Calu3 (cell line): ENCODE measurements around the gene AMZ1. TPM values are rescaled to one million over a fixed set of nuclear protein-coding genes. Genes with fewer than 3 reads are reported as not detected.

Source experiments
- BruUV-seq: library from RNA; stranded (reverse); fragments of 400-500 nt; replicated peaks from 2 replicates; lab custom pipeline; 2021; lab: Mats Ljungman, UMichigan
- CTCF ChIA-PET: fragments of 300-600 bp; sonication (Branson Sonifier 250); formaldehyde crosslinking; loops from one replicate; lab custom pipeline; 2022; ENCODE audit warnings: antibody characterized with exemption; lab: Charles Lee
- DNase-seq: peaks from one replicate; pipeline ENCODE4 v3.0.0; 2022
- H3K27ac Mint-ChIP-seq: one replicate; pipeline ENCODE4 v1.8.0; 2022; ENCODE audit warnings: mixed read lengths; ENCODE audit not compliant: unreplicated experiment
- H3K27me3 Mint-ChIP-seq: one replicate; pipeline ENCODE4 v1.8.0; 2022; ENCODE audit warnings: mixed read lengths; ENCODE audit not compliant: unreplicated experiment
- H3K36me3 Mint-ChIP-seq: one replicate; pipeline ENCODE4 v1.8.0; 2022; ENCODE audit warnings: mild to moderate bottlenecking, moderate library complexity, mixed read lengths; ENCODE audit not compliant: insufficient read depth, unreplicated experiment
- H3K4me1 Mint-ChIP-seq: one replicate; pipeline ENCODE4 v1.8.0; 2022; ENCODE audit warnings: mild to moderate bottlenecking, low read depth, mixed read lengths; ENCODE audit not compliant: unreplicated experiment
- H3K4me3 Mint-ChIP-seq: one replicate; pipeline ENCODE4 v1.8.0; 2022; ENCODE audit warnings: mild to moderate bottlenecking, low read depth, moderate library complexity, mixed read lengths; ENCODE audit not compliant: unreplicated experiment
- H3K9me3 Mint-ChIP-seq: one replicate; pipeline ENCODE4 v1.8.0; 2022; ENCODE audit warnings: low read depth, mixed read lengths; ENCODE audit not compliant: unreplicated experiment
- intact Hi-C: fragments of 100-400 bp; cut with micrococcal nuclease; formaldehyde crosslinking; loops from one replicate; pipeline ENCODE4 v1.10.0; 2022; ENCODE audit not compliant: unreplicated experiment
- total RNA-seq: library from RNA; stranded (reverse); gene quantifications from 2 replicates; pipeline ENCODE4 v1.2.3, GENCODE V29; 2022
- TF ChIP-seq, protein P1 (sequence below): fragments of 200-600 bp; IDR thresholded peaks from one replicate; pipeline ENCODE4 v1.8.0; 2022; ENCODE audit warnings: antibody characterized with exemption; ENCODE audit not compliant: unreplicated experiment

The AMZ1 gene
- total RNA-seq, 1 experiment from 2014 or later: 0.12 TPM

DNA sequence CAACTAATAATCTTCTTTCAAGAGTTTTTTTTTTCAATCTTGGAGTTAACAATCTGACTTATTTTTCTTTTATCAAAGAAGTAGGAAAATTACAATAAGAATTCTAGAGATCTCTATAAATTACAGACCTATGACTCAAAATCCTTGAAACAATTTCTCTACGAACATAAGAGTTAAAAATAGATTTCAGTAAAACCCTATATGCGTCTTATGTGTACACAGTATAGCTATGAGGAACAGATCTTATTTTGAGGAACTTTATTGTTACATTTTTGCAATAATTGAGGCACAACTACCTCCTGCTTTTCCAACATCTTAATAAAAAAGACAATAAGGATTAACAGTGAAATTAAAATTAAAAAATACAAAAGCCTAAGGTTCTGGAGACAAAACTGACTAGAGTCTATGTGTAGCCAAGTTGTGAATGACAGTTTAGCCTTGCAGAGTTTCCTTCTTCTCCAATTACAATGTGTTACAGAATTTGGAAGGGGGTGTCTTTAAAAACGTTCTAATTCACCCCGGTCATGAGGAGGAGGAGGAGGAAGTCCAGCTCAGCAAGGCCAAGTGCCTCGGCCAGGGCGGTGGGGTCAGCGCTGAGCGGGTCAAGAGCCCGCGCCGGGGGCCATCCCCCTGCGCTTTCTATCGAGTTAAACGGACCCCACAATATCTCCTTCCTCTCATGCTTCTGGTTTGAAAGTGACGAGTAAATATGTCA is 40.5 kb downstream of the AMZ1 start:
- TF ChIP-seq, protein P1, sequence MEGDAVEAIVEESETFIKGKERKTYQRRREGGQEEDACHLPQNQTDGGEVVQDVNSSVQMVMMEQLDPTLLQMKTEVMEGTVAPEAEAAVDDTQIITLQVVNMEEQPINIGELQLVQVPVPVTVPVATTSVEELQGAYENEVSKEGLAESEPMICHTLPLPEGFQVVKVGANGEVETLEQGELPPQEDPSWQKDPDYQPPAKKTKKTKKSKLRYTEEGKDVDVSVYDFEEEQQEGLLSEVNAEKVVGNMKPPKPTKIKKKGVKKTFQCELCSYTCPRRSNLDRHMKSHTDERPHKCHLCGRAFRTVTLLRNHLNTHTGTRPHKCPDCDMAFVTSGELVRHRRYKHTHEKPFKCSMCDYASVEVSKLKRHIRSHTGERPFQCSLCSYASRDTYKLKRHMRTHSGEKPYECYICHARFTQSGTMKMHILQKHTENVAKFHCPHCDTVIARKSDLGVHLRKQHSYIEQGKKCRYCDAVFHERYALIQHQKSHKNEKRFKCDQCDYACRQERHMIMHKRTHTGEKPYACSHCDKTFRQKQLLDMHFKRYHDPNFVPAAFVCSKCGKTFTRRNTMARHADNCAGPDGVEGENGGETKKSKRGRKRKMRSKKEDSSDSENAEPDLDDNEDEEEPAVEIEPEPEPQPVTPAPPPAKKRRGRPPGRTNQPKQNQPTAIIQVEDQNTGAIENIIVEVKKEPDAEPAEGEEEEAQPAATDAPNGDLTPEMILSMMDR: no peak
- DNase-seq: no peak
- peaks cover 2% of the 10 kb centered on the region for H3K9me3 Mint-ChIP-seq
- peaks cover 13% of the 10 kb centered on the region for H3K4me1 Mint-ChIP-seq
- intact Hi-C loops: no loop called here
- H3K27ac Mint-ChIP-seq: no peak overlapping the region
- BruUV-seq: no TSS peak
- H3K4me3 Mint-ChIP-seq: no peak overlapping the region
- peaks cover 43% of the 10 kb centered on the region for H3K36me3 Mint-ChIP-seq
- CTCF ChIA-PET: interaction anchor here (0.7 kb wide), 1 partner anchor 29 kb away, joined by 4 read pairs; no protein-coding TSS in a partner anchor
- no peaks in the 10 kb centered on the region for H3K27me3 Mint-ChIP-seq

DNA sequence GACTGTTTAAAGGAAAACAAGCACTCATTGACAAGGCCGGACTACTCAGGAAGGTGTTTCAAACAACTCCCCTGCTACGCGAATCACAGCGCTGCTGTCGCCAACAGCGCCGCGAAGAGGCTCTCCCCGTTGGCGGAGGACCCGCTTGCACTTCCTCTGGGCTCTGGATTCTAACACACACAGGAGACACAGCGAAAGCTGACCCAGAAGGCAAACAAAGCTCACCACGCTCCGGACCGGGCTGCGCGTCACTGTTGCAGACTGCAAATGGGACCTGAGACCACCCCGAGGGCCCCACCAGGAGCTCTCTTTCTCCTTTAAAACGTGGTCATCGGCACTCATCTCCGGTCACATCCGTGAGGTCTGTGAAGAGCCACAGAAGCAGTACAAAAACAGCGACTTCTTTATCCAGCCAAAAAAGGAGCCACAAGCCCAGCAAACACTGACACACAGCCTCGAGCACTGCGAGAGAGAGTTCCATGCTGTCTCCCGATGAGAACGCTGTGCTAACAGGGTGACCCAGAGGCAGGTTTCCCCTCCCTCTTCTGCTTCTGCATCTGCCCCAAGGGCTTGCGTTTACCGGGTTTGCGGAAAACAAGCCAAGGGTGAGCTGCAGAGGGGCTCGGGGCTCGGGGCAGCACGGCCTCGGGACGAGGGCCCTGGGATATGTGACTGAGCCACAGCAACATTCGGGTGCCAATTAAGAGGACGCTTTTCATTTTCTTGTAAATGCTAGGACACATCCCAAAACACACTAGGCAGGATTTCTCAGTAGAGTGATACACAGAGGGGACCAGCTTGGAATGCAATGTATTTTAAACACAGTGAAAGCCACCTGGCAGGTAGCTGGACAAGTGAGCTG is 41.3 kb downstream of the AMZ1 start:
- no peak for DNase-seq
- intact Hi-C loops: no loop called here
- BruUV-seq: TSS peak; percentile 14
- TF ChIP-seq, protein P1: no peak
- peaks cover 43% of the 10 kb centered on the region for H3K36me3 Mint-ChIP-seq
- H3K4me1 Mint-ChIP-seq: peaks cover 21% of the 10 kb centered on the region
- CTCF ChIA-PET: interaction anchor here (0.7 kb wide), 1 partner anchor 29 kb away, joined by 4 read pairs; no protein-coding TSS in a partner anchor
- no peak overlapping the region for H3K4me3 Mint-ChIP-seq
- no peaks in the 10 kb centered on the region for H3K27me3 Mint-ChIP-seq
- H3K27ac Mint-ChIP-seq: no peak overlapping the region
- H3K9me3 Mint-ChIP-seq: peaks cover 4% of the 10 kb centered on the region

DNA sequence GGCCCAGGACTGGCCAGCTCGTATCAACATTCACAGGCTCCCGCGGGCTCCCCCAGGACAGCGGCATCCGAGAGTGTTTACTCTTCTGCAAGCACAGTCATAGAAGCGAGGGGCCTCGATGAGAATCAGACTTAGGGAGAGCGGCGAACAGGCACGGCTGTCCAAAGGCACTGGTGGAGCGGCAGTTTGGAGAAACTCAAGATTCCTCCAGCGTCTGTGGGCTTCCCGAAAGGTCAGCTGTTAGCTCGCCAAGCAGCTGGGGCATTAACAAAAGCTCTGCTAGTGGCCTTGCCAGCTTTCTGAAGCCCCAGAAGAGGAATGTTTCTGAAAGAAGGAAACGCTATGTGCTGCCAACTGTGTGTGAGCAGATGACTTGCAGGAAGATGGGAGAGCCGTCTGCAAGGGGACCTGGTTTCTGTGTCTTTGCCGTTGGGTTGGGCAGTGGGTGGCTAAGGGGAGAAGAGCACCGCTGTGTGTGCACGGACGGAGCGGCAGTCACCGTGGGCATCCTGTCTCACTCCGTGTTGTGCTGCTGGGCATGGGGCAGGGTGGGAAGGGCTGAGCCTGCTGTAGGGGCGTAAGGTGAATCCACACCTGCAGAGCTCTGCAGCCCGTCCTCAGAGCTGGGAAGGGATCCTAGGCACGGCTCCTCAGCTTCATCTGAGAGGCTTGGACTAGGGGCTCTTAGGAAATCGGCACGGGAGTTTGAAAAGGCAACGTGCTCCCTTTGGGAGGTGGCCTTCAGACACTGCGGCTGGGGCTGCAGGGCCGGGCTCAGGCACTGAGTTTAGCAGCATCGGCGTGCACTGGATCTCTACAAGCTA is 42.1 kb downstream of the AMZ1 start:
- Mint-ChIP-seq H3K36me3 (peaks cover 46% of the 10 kb centered on the region), H3K4me3 (no peak overlapping the region), H3K4me1 (peaks cover 25% of the 10 kb centered on the region), H3K27me3 (no peaks in the 10 kb centered on the region), H3K27ac (no peak overlapping the region), H3K9me3 (peaks cover 4% of the 10 kb centered on the region)
- intact Hi-C loops: no loop called here
- DNase-seq: no peak
- CTCF ChIA-PET: no interaction called here
- BruUV-seq: TSS peak; percentile 20
- TF ChIP-seq, protein P1: no peak
